Astrocyte of the spinal cord (primary cell): Measurements from ENCODE around the gene MRTFB.

Experiments
- DNase-seq: peaks from one replicate; pipeline ENCODE4 v3.0.0; 2011; ENCODE audit warnings: low read depth, low spot score
- H3K4me3 ChIP-seq: 2 replicates; pipeline ENCODE4 v1.5.1; 2011; ENCODE audit warnings: low read depth, mild to moderate bottlenecking, low read length, moderate library complexity
- CTCF ChIP-seq: IDR thresholded peaks from 2 replicates; pipeline ENCODE4 v1.5.1; 2012; ENCODE audit warnings: low read depth, mild to moderate bottlenecking, low read length, inconsistent platforms
- in situ Hi-C: cut with HindIII; loops from 2 replicates; pipeline ENCODE4 v1.10.0; 2017; ENCODE audit warnings: low sequenced_read_pairs

MRTFB gene

GRCh38 chr16:14128097-14128496, 57.0 kb downstream of the MRTFB start:
- H3K4me3 ChIP-seq = no peak overlapping the region
- DNase-seq = no peak
- TF ChIP-seq CTCF = no peak
- in situ Hi-C loops = no loop called here

DNA sequence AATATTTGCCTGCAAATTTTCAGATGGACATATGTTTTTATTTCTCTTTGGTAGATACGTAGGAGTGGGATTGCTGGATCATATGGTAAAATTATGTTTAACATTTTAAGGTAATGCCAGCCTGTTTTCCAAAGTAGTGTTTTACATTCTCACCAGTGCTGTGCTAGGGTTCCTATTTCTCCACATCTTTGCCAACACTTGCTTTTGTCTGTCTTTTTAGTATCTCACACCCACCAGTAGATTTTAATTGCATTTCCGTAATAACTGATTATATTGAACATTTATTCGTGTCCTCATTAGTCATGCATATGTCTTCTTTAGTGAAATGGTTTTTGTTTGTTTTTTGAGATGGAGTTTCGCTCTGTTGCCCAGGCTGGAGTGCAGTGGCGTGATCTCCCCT, 58.4 kb downstream of the MRTFB start:
- in situ Hi-C loops = no loop called here
- TF ChIP-seq CTCF = no peak
- DNase-seq = no peak
- H3K4me3 ChIP-seq = no peak overlapping the region

DNA sequence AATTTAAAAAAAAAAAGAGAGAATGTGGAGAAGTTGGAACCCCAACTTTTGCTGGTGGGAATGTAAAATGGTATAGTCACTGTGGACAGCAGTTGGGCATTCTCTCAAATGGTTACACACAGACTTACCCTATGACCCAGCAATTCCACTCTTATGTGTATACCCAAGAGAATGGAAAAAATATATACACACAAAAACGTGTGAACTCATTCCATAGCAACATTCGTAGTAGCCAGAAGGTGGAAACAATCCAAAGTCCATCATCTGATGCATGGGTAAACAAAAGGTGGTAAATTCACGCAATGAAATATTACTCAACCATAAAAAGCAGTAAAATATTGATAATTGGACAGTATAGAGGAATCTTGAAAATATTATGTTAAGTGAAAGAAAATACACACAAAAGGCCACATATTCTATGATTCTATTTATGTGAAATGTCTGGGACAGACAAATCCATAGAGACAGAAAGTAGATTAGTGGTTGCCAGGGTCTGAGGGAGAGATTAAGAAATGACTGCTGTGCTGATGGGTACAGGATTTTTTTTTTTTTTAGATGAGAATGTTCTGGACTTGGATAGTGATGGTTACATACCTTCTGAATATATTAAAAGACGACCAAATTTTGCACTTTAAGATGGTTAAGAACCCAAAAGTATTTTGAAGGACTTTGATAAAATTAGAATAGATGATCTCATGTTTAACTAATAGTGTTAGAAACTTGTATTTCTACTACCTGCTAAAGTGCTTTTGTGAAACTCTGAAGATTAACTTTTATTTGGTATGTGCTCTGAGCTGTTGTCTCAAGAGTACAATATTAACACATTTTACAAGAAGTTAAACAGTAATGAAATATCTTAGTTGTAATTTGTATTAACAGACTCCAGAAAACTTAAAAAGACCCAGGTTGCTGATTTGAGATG, 60.9 kb downstream of the MRTFB start:
- DNase-seq = no peak
- in situ Hi-C loops = no loop called here

GRCh38 chr16:14132696-14133048, 61.6 kb downstream of the MRTFB start:
- TF ChIP-seq CTCF = no peak
- H3K4me3 ChIP-seq = no peak overlapping the region
- in situ Hi-C loops = no loop called here
- DNase-seq = no peak

More for the DNA sequence above, 60.9 kb downstream of the MRTFB start:
- no peak for TF ChIP-seq CTCF
- no peak overlapping the region for H3K4me3 ChIP-seq

- TF ChIP-seq CTCF = no peak
- in situ Hi-C loops = no loop called here
These were observed 62.8 kb downstream of the MRTFB start for GRCh38 chr16:14133907-14134306.

GRCh38 chr16:14135704-14136103, 64.6 kb downstream of the MRTFB start:
- H3K4me3 ChIP-seq = no peak overlapping the region
- in situ Hi-C loops = no loop called here
- no peak for DNase-seq
- TF ChIP-seq CTCF = no peak

More at GRCh38 chr16:14133907-14134306, 62.8 kb downstream of the MRTFB start:
- DNase-seq = no peak
- H3K4me3 ChIP-seq = no peak overlapping the region
